PC-3 (cell line): ENCODE measurements around the gene NSMCE1.

ENCODE experiments used
- EZH2 ChIP-seq: fragments of 300-600 bp; sonication (generic); IDR thresholded peaks from one replicate; pipeline ENCODE4 v1.6.1; 2017; ENCODE audit warnings: antibody characterized with exemption, mild to moderate bottlenecking, low read length; ENCODE audit not compliant: unreplicated experiment
- EZH2phosphoT487 ChIP-seq: fragments of 300-600 bp; sonication (generic); IDR thresholded peaks from 2 replicates; pipeline ENCODE4 v1.6.1; 2018; ENCODE audit warnings: mild to moderate bottlenecking, antibody characterized with exemption, low read length, borderline replicate concordance
- TF ChIP-seq, protein P1 (sequence below): fragments of 300-600 bp; sonication (generic); conservative IDR thresholded peaks from 2 replicates; pipeline ENCODE4 v1.5.1; 2017; ENCODE audit warnings: antibody characterized with exemption, low read depth, mild to moderate bottlenecking, low read length

- TF ChIP-seq EZH2 (no peak), EZH2phosphoT487 (no peak)
- TF ChIP-seq, protein P1, sequence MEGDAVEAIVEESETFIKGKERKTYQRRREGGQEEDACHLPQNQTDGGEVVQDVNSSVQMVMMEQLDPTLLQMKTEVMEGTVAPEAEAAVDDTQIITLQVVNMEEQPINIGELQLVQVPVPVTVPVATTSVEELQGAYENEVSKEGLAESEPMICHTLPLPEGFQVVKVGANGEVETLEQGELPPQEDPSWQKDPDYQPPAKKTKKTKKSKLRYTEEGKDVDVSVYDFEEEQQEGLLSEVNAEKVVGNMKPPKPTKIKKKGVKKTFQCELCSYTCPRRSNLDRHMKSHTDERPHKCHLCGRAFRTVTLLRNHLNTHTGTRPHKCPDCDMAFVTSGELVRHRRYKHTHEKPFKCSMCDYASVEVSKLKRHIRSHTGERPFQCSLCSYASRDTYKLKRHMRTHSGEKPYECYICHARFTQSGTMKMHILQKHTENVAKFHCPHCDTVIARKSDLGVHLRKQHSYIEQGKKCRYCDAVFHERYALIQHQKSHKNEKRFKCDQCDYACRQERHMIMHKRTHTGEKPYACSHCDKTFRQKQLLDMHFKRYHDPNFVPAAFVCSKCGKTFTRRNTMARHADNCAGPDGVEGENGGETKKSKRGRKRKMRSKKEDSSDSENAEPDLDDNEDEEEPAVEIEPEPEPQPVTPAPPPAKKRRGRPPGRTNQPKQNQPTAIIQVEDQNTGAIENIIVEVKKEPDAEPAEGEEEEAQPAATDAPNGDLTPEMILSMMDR, result no peak
These were observed 51.3 kb downstream of the NSMCE1 start for GRCh38 chr16:27217256-27217655.
